Tibial artery (tissue), 4 donors: Measurements from ENCODE around the gene P2RY6.
A peak's percentile ranks its signal among the peaks of the same experiment; 100 is the strongest.

ENCODE experiments used
- DNase-seq, 2 donors: peaks; one replicate each; pipeline ENCODE4 v3.0.0-alpha.2; 2019
- H3K27ac ChIP-seq, 2 donors: fragments of 200-600 bp; sonication (generic) in 1 of 2; 1 replicate in 1 of 2; 2 replicates in 1 of 2; pipeline ENCODE4 v1.5.1; 2018 to 2019; ENCODE audit warnings: mild to moderate bottlenecking in 1 of 2
- H3K27me3 ChIP-seq, 2 donors: fragments of 200-600 bp; sonication (generic) in 1 of 2; one replicate each; pipeline versions ENCODE4 v1.5.1 to v1.6.0; 2016 to 2019
- H3K36me3 ChIP-seq, 3 donors: fragments of 200-600 bp; sonication (generic) in 2 of 3; one replicate each; pipeline ENCODE4 v1.5.1; 2016 to 2019; ENCODE audit warnings: mild to moderate bottlenecking in 2 of 3
- H3K4me1 ChIP-seq, 4 donors: fragments of 200-600 bp; sonication (generic) in 2 of 4; 1 replicate in 3 of 4; 2 replicates in 1 of 4; pipeline ENCODE4 v1.5.1; 2016 to 2019
- H3K4me3 ChIP-seq, 2 donors: fragments of 200-600 bp; sonication (generic) in 1 of 2; 1 replicate in 1 of 2; 2 replicates in 1 of 2; pipeline ENCODE4 v1.5.1; 2018 to 2019; ENCODE audit warnings: mild to moderate bottlenecking in 2 of 2
- H3K9me3 ChIP-seq, 3 donors: fragments of 200-600 bp; sonication (generic) in 1 of 3; one replicate each; pipeline ENCODE4 v1.5.1; 2016 to 2019
- intact Hi-C: fragments of 100-400 bp; cut with DNase I; formaldehyde crosslinking; loops from one replicate; pipeline ENCODE4 v1.15.0; 2023; ENCODE audit warnings: low total_unique reads
- TF ChIP-seq, protein P1 (sequence below), 2 experiments: fragments of 200-600 bp in 1 of 2; fragments of 450-650 bp in 1 of 2; IDR thresholded peaks; one replicate each; pipeline ENCODE4 v1.5.1; 2017 to 2019; ENCODE audit warnings: antibody characterized with exemption in 2 of 2, mild to moderate bottlenecking in 1 of 2, moderate library complexity in 1 of 2

Gene P2RY6

GRCh38 chr11:73275381-73275750 is 3.2 kb downstream of the P2RY6 start:
- TF ChIP-seq, protein P1, sequence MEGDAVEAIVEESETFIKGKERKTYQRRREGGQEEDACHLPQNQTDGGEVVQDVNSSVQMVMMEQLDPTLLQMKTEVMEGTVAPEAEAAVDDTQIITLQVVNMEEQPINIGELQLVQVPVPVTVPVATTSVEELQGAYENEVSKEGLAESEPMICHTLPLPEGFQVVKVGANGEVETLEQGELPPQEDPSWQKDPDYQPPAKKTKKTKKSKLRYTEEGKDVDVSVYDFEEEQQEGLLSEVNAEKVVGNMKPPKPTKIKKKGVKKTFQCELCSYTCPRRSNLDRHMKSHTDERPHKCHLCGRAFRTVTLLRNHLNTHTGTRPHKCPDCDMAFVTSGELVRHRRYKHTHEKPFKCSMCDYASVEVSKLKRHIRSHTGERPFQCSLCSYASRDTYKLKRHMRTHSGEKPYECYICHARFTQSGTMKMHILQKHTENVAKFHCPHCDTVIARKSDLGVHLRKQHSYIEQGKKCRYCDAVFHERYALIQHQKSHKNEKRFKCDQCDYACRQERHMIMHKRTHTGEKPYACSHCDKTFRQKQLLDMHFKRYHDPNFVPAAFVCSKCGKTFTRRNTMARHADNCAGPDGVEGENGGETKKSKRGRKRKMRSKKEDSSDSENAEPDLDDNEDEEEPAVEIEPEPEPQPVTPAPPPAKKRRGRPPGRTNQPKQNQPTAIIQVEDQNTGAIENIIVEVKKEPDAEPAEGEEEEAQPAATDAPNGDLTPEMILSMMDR (IDR thresholded peaks at IDR 0.05), result no peak
- H3K4me3 ChIP-seq, result no peak overlapping the region
- intact Hi-C loops, result no loop called here

DNA sequence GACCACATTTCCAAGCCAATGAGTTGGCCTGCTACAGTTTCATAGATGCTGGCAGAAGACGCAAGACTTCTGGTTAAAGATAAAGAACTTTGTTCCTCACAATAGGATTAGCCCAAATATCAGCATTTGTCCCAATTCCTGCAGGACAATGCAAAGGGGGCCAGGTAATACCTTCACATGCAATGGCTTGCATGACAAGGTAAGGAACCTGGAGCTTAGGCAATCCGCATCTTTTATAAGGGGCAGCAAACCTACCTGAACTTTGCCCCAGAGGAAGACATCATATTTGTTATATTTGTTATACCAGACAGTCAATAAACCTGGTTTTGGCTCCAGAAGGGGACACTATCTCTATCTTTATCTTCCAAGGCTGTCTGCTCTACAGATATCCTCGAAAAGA is 5.3 kb downstream of the P2RY6 start:
- Histone ChIP-seq H3K36me3 (no peaks in the 10 kb centered on the region), H3K4me3 (no peak overlapping the region), H3K27me3 (no peaks in the 10 kb centered on the region), H3K9me3 (no peaks in the 10 kb centered on the region), H3K27ac (no peak overlapping the region), H3K4me1 (no peaks in the 10 kb centered on the region)
- DNase-seq, result no peak
- TF ChIP-seq, protein P1 (IDR thresholded peaks at IDR 0.05), result no peak
- intact Hi-C loops, result no loop called here

More at GRCh38 chr11:73275381-73275750, 3.2 kb downstream of the P2RY6 start:
- Histone ChIP-seq H3K27ac (no peak overlapping the region), H3K4me1 (no peaks in the 10 kb centered on the region), H3K36me3 (no peaks in the 10 kb centered on the region), H3K9me3 (no peaks in the 10 kb centered on the region), H3K27me3 (no peaks in the 10 kb centered on the region)
- DNase-seq, result no peak

DNA sequence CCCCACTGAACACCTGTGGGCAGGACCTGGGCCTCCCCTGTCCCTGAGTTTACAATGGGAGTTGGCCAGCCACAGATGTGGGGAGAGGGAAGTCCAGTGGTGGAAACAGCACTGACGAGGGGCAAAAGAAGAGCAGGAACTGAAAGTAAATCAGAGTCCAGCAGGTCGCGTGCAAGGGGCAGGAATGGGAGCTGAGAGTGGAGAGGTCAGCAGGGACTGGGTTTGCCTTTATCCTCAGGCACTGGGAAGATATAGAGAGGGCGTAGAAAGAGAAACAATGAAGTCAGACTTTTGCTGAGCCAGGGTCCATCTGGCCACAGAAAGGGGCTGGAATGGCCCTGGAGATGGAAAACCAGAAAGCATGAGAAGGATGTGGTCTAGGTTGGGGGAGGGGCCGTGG is 8.5 kb downstream of the P2RY6 start:
- no peaks in the 10 kb centered on the region for H3K4me1 ChIP-seq
- no peaks in the 10 kb centered on the region for H3K27me3 ChIP-seq
- H3K27ac ChIP-seq, result no peak overlapping the region
- no peaks in the 10 kb centered on the region for H3K36me3 ChIP-seq
- TF ChIP-seq, protein P1 (IDR thresholded peaks at IDR 0.05), result no peak
- intact Hi-C loops, result no loop called here
- DNase-seq, result peak; percentile 59 to 78
- no peaks in the 10 kb centered on the region for H3K9me3 ChIP-seq
- H3K4me3 ChIP-seq, result no peak overlapping the region

DNA sequence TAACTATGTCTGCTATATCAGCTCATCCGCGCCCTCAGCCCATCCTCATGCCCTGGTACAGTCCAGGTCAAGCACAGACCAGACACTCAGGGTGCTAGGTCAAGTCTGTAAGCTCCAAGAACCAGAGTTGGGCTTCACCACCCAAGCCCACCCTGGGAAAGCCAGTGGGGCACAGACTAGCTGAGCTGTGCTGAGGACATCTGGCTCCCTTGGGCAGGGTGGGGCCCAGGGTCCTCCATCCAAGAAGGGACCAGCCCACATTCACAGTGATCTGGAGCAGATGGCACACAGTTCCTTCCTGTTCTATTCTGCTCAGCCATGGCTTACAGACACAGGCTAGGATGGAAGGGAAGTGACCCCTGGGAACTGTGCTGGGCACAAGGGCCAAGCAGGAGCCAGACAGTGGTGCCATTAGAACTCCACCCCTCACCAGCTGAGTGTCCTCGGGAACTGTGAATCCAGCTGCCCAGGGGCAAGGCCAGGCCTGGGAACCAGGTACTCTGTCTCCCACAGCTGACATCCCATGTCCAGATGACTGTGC is 9.1 kb downstream of the P2RY6 start:
- Histone ChIP-seq H3K4me1 (no peaks in the 10 kb centered on the region), H3K4me3 (no peak overlapping the region), H3K36me3 (no peaks in the 10 kb centered on the region), H3K27ac (no peak overlapping the region), H3K27me3 (no peaks in the 10 kb centered on the region), H3K9me3 (no peaks in the 10 kb centered on the region)
- peak; percentile 48 to 64 for DNase-seq
- intact Hi-C loops, result no loop called here
- TF ChIP-seq, protein P1 (IDR thresholded peaks at IDR 0.05), result no peak

DNA sequence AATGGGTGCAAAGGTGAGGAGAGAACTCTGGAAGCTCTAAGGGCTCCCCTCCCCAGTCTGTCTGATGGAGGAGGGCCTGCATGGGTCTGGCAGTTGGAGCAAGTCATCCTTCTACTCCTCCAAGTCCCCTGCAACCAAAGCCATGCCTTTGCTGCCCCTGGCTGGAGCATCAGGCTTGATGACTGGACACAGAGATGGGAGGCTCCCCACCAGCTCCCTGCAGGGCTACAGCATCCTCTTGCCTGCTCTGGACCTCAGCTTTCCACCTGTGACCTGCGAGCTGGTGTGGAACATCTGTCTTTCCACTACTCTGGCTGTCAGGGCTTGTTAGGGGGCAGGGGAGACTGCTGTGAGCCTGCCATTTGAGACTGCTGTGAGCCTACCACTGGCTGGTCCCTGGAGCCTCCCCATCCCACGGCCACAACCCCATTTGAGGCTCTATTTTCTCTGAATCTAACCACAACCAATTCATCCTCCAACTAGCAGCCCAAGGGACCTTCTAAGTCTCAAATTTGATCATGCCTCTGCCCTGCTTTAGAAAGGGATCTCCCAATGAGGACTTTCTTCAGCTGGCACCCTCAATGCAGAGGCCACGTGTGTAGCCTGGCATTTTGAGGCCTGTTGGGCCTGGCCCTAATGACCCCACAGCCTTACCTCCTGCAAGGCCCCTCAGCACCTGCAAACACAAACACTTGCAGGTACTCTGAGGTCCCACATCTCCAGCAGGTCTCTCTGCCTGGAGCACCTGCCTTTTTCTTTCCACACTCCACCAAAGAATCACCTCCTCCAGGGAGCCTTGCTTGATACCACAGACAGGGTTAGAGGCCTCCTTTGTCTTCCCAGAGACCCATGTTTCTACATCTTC is 9.9 kb downstream of the P2RY6 start:
- TF ChIP-seq, protein P1 (IDR thresholded peaks at IDR 0.05), result no peak
- Histone ChIP-seq H3K4me1 (no peaks in the 10 kb centered on the region), H3K4me3 (no peak overlapping the region), H3K27me3 (no peaks in the 10 kb centered on the region), H3K36me3 (no peaks in the 10 kb centered on the region), H3K9me3 (no peaks in the 10 kb centered on the region), H3K27ac (no peak overlapping the region)
- peak in 1 of 2 donors; percentile 53 for DNase-seq
- intact Hi-C loops, result no loop called here
